Measurements from ENCODE around the gene C1orf52.

- TF ChIP-seq POLR2A (IDR thresholded peaks at IDR 0.05) (no peak), CTCF (IDR thresholded peaks at IDR 0.05) (no peak)
Measured at GRCh38 chr1:85296980-85297379, 37.5 kb upstream of the C1orf52 start.

All from ovary (tissue), 3 donors.